ENCODE measurements around the gene ODF4.
"Not testable (repeated sequence)": the region's sequence is repeated elsewhere in the genome, so short reads cannot be mapped to it uniquely, and the experiment has no call there.

Gene ODF4

GRCh38 chr17:8326511-8327302 lies 12.9 kb upstream of the ODF4 start:
- peak; percentile 24 for DNase-seq

DNA sequence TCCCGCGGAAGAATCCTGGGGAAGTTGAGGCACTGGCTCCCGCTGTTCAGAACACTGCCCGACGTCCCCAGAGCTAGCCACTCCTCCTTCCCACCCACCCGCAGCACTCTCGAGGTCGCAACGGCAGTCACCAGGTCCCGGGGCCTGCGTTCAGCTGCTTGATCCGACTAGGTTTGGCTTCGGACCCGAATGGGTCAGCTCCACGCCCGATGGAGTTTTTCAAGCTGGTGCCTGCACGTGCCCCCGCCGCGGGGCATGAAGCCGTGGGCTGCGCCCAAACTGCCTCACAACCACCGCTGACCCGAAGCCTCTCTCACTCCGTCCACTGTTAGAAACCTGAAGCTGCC lies 12.4 kb upstream of the ODF4 start:
- no peak for DNase-seq

GRCh38 chr17:8332128-8332527 lies 7.5 kb upstream of the ODF4 start:
- no peak for DNase-seq

- DNase-seq = no peak
Measured at GRCh38 chr17:8332688-8333087, 7.0 kb upstream of the ODF4 start.

GRCh38 chr17:8333281-8333680 lies 6.4 kb upstream of the ODF4 start:
- DNase-seq = no peak

- DNase-seq = no peak
Measured at GRCh38 chr17:8337802-8338752, 1.6 kb upstream of the ODF4 start.

DNA sequence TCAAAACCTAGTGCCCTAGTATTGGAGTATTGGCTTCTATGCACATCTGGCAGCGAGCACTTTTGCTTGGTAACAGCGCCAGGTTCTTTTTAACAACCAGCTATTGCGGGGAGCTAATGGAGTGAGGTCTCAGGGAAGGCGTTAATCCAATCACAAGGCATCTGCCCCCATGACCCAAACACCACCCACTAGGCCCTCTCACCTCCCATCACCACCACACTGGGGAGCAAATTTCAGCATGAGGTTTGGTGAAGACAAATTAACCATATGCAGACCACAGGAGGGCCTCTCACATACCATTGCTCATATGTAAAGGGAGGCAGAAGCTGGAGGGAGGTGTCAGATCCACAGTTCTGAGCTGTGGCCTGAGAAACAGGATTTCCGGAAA lies 893 bp upstream of the ODF4 start:
- peak; percentile 23 for DNase-seq

- peak; percentile 40 for DNase-seq
Measured at GRCh38 chr17:8341456-8341855, 1.8 kb downstream of the ODF4 start.

DNA sequence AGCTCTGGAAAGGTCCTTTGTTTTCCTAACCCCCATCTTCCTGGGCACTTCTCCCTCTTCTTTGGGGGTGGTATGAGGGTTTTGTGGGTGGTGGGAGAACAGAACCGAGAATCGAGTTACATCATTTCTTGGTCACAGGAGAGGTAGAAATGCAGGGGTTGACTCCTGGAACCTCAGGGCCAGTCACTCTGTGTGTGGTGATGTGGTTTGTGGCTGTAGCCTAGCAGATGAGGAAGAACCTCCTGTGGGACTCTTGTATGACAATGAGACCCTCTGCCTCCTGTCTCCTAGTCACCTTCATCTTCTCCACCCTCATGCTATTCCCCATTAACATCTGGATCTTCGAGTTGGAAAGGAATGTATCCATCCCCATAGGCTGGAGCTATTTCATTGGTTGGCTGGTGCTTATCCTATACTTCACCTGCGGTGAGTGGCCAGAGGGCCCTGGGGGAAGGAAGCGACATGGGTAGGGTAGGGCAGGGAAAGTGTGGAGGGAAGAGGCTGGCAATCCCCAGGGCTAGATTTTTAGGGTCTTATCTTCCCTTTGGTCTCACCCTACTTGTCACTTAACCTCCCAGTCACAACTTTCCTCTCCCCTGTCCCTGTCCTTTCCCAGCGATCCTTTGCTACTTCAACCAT lies 5.5 kb downstream of the ODF4 start:
- no peak for DNase-seq

GRCh38 chr17:8345951-8346665 lies 6.5 kb downstream of the ODF4 start:
- DNase-seq = no peak

DNA sequence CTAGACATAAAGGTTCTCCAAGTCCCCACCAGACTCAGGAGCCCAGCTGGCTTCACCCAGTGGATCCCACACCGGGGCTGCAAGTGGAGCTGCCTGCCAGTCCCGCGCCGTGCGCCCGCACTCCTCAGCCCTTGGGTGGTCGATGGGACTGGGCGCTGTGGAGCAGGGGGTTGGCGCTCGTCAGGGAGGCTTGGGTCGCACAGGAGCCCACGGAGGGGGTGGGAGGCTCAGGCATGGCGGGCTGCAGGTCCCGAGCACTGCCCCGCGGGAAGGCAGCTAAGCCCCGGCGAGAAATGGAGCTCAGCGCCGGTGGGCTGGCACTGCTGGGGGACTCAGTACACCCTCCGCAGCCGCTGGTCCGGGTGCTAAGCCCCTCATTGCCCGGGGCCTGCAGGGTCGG lies 7.4 kb downstream of the ODF4 start:
- DNase-seq = not testable (repeated sequence)

- no peak for DNase-seq
Measured at GRCh38 chr17:8350339-8350738, 10.7 kb downstream of the ODF4 start.

GRCh38 chr17:8353736-8354135 lies 14.1 kb downstream of the ODF4 start:
- no peak for DNase-seq

DNA sequence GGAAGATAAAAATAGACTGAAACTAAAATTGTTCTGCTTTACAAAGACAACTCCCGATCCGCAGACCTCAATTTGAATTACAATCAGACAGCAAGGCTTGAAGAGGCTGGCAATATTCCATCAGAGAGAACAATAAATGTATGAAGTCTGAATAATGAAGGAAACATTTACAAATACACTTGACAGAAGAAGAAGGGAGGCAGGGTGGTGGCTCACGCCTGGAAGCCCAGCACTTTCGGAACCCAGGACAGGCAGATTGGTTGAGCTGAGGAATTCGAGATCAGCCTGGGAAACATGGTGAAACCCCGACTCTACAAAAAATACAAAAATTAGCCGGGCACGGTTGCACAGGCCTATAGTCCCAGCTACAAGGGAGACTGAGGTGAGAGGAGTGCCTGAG lies 14.6 kb downstream of the ODF4 start:
- DNase-seq = no peak

GRCh38 chr17:8357910-8358309 lies 18.3 kb downstream of the ODF4 start:
- DNase-seq = no peak

GRCh38 chr17:8359769-8360168 lies 20.1 kb downstream of the ODF4 start:
- peak; percentile 86 for DNase-seq

DNA sequence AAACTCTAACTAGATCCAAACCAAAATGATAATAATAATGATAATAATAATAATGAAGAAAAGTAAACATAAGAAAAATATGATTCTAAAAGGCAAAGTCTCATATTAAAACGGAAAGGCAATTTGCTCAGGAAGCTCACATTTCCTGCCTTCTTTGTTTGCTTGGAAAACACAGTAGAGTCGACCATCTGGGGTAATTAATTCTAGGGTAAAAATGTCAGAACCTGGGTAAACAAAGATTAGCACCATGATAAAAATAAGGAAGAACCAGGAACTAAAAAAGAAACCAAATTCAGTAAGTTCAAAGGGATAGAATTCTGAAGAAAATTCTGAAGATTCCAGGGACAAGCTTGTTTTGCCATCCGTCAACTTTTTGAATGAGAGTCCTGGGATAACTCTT lies 20.6 kb downstream of the ODF4 start:
- DNase-seq = no peak

DNA sequence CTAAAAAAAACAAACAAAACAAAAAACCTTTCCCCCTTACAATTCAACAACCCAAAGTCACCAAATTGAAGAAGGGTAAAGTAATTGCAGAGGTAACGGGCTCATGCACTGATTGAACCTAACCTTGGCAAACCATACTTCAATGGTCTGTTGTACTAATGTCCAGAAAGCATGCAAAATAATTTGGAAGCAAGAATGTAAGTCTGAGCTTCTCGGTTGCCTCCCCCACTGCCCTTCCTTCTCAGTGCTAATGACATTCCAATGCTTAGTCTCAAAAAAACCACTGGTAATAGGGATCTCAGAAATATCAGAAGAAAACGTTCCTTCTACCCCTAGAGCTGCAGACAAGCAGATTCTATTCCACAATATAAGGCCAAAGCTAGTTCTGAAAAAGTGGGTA lies 21.1 kb downstream of the ODF4 start:
- DNase-seq = peak; percentile 16

- no peak for DNase-seq
Measured at GRCh38 chr17:8362651-8363332, 23.2 kb downstream of the ODF4 start.

- DNase-seq = peak; percentile 24
Measured at GRCh38 chr17:8365143-8365542, 25.5 kb downstream of the ODF4 start.

- peak; percentile 81 for DNase-seq
Measured at GRCh38 chr17:8366231-8366630, 26.6 kb downstream of the ODF4 start.

DNA sequence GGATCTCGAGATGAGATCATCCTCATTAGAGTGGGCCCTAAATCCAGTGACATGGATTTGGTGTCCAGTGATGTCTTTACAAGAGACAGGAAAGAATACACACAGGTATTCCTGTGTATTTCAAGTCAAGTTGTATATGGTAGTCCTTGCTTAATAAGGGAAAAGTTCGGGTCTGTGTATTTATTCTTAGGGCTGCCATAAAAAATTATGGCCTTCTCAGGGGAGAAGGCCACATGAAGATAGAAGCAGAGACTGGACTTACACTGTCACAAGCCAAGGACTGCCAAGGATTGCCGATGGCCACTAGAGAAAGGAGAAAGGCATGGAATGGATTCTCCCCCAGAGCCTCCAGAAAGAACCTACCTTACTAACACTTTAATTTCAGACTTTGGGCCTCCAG lies 28.6 kb downstream of the ODF4 start:
- no peak for DNase-seq
